ENCODE data around the gene FAM83E. TPM values are rescaled to one million over a fixed set of nuclear protein-coding genes. Genes with fewer than 3 reads are reported as not detected.

The FAM83E gene
- total RNA-seq, 2 experiments from 2014 or later: 3.0 to 3.7 TPM

GRCh38 chr19:48575931-48576622 is 38.8 kb downstream of the FAM83E start:
- POLR2A ChIA-PET: no interaction called here

DNA sequence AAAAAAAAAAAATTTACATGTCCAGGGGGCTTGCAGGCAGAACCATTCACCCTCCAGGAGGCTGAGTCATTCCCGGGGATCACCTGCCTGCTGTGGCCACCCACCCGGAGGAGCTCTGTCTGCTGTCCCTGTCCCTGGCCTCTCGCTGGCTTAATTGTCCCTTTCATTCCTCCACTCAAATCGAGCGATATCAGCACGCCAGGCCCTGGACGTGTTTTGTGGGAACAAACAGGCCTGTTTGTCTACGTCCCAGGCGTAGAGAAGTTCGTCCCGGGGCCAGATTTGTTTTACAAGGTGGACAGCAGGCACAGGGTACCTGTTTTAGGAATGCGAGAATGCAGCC is 41.7 kb downstream of the FAM83E start:
- peaks cover 5% of the 10 kb centered on the region for H3K4me1 ChIP-seq (ENCODE audit: insufficient read depth, low read length, poor library complexity, severe bottlenecking)
- no peak overlapping the region for H2AFZ ChIP-seq (ENCODE audit: low read length)
- no peaks in the 10 kb centered on the region for H3K9me2 ChIP-seq (ENCODE audit: insufficient read depth, low read length)
- POLR2A ChIA-PET: interaction anchor here (0.7 kb wide), 1 partner anchor 54 kb away, joined by 4 read pairs; no protein-coding TSS in a partner anchor
- no peaks in the 10 kb centered on the region for H4K20me1 ChIP-seq (ENCODE audit: insufficient read depth, low read length)
- no peak for TF ChIP-seq EZH2phosphoT487 (IDR thresholded peaks at IDR 0.05; ENCODE audit: borderline replicate concordance, low read depth, low read length)
- no peak overlapping the region for H3K27ac ChIP-seq (ENCODE audit: low read depth, low read length, poor library complexity, severe bottlenecking)
- intact Hi-C loops (cut with micrococcal nuclease; ENCODE audit: unreplicated experiment): no loop called here
- no peak overlapping the region for H3K4me3 ChIP-seq (ENCODE audit: low read depth, low read length, poor library complexity, severe bottlenecking)
- H3K36me3 ChIP-seq (ENCODE audit: insufficient read depth, low read length): no peaks in the 10 kb centered on the region
- no TSS peak for BruUV-seq (replicated peaks)
- CTCF ChIA-PET (ENCODE audit: unreplicated experiment): no interaction called here
- no peaks in the 10 kb centered on the region for H3K9me3 ChIP-seq (ENCODE audit: low read length)
- DNase-seq (ENCODE audit: low spot score): no peak
- H3K79me2 ChIP-seq (ENCODE audit: insufficient read depth, low read depth, low read length): no peaks in the 10 kb centered on the region
- no peak overlapping the region for H3K4me2 ChIP-seq (ENCODE audit: low read length)

More at GRCh38 chr19:48575931-48576622, 38.8 kb downstream of the FAM83E start:
- H2AFZ ChIP-seq (ENCODE audit: low read length): no peak overlapping the region
- peaks cover 5% of the 10 kb centered on the region for H3K4me1 ChIP-seq (ENCODE audit: insufficient read depth, low read length, poor library complexity, severe bottlenecking)
- intact Hi-C loops (cut with micrococcal nuclease; ENCODE audit: unreplicated experiment): no loop called here
- H3K4me3 ChIP-seq (ENCODE audit: low read depth, low read length, poor library complexity, severe bottlenecking): no peak overlapping the region
- CTCF ChIA-PET (ENCODE audit: unreplicated experiment): no interaction called here
- no TSS peak for BruUV-seq (replicated peaks)
- no peaks in the 10 kb centered on the region for H3K9me2 ChIP-seq (ENCODE audit: insufficient read depth, low read length)
- no peak overlapping the region for H3K27ac ChIP-seq (ENCODE audit: low read depth, low read length, poor library complexity, severe bottlenecking)
- no peaks in the 10 kb centered on the region for H4K20me1 ChIP-seq (ENCODE audit: insufficient read depth, low read length)
- no peaks in the 10 kb centered on the region for H3K79me2 ChIP-seq (ENCODE audit: insufficient read depth, low read depth, low read length)
- no peak for TF ChIP-seq EZH2phosphoT487 (IDR thresholded peaks at IDR 0.05; ENCODE audit: borderline replicate concordance, low read depth, low read length)
- TF ChIP-seq, protein P1, sequence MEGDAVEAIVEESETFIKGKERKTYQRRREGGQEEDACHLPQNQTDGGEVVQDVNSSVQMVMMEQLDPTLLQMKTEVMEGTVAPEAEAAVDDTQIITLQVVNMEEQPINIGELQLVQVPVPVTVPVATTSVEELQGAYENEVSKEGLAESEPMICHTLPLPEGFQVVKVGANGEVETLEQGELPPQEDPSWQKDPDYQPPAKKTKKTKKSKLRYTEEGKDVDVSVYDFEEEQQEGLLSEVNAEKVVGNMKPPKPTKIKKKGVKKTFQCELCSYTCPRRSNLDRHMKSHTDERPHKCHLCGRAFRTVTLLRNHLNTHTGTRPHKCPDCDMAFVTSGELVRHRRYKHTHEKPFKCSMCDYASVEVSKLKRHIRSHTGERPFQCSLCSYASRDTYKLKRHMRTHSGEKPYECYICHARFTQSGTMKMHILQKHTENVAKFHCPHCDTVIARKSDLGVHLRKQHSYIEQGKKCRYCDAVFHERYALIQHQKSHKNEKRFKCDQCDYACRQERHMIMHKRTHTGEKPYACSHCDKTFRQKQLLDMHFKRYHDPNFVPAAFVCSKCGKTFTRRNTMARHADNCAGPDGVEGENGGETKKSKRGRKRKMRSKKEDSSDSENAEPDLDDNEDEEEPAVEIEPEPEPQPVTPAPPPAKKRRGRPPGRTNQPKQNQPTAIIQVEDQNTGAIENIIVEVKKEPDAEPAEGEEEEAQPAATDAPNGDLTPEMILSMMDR (conservative IDR thresholded peaks at IDR 0.05; ENCODE audit: low read length): no peak
- DNase-seq (ENCODE audit: low spot score): no peak
- no peaks in the 10 kb centered on the region for H3K9me3 ChIP-seq (ENCODE audit: low read length)
- no peak overlapping the region for H3K4me2 ChIP-seq (ENCODE audit: low read length)
- no peaks in the 10 kb centered on the region for H3K36me3 ChIP-seq (ENCODE audit: insufficient read depth, low read length)

- Histone ChIP-seq H3K4me2 (ENCODE audit: low read length) (no peak overlapping the region), H3K27ac (ENCODE audit: low read depth, low read length, poor library complexity, severe bottlenecking) (no peak overlapping the region)
- CTCF ChIA-PET (ENCODE audit: unreplicated experiment): no interaction called here
Observed at GRCh38 chr19:48571378-48572162, 43.3 kb downstream of the FAM83E start.

More at GRCh38 chr19:48571378-48572162, 43.3 kb downstream of the FAM83E start:
- TF ChIP-seq, protein P1 (conservative IDR thresholded peaks at IDR 0.05; ENCODE audit: low read length): no peak
- TF ChIP-seq EZH2phosphoT487 (IDR thresholded peaks at IDR 0.05; ENCODE audit: borderline replicate concordance, low read depth, low read length): no peak
- no peak for DNase-seq (ENCODE audit: low spot score)
- Histone ChIP-seq H3K9me3 (ENCODE audit: low read length) (no peaks in the 10 kb centered on the region), H3K4me3 (ENCODE audit: low read depth, low read length, poor library complexity, severe bottlenecking) (no peak overlapping the region), H3K79me2 (ENCODE audit: insufficient read depth, low read depth, low read length) (no peaks in the 10 kb centered on the region), H4K20me1 (ENCODE audit: insufficient read depth, low read length) (no peaks in the 10 kb centered on the region), H3K36me3 (ENCODE audit: insufficient read depth, low read length) (no peaks in the 10 kb centered on the region), H3K4me1 (ENCODE audit: insufficient read depth, low read length, poor library complexity, severe bottlenecking) (peaks cover 5% of the 10 kb centered on the region), H2AFZ (ENCODE audit: low read length) (no peak overlapping the region), H3K9me2 (ENCODE audit: insufficient read depth, low read length) (no peaks in the 10 kb centered on the region)
- POLR2A ChIA-PET: no interaction called here
- intact Hi-C loops (cut with micrococcal nuclease; ENCODE audit: unreplicated experiment): no loop called here
- no TSS peak for BruUV-seq (replicated peaks)

Measured in OCI-LY7 (cell line).